HEK293T (cell line): ENCODE measurements around the gene RRBP1.

Experiments
- FOXM1 ChIP-seq: fragments of 450-650 bp; IDR thresholded peaks from 2 replicates; pipeline ENCODE4 v1.6.1; 2017; ENCODE audit warnings: mild to moderate bottlenecking, borderline replicate concordance
- L3MBTL2 ChIP-seq: fragments of 450-650 bp; conservative IDR thresholded peaks from 2 replicates; pipeline ENCODE4 v1.6.1; 2016; ENCODE audit warnings: mild to moderate bottlenecking
- SUZ12 ChIP-seq: fragments of 450-650 bp; IDR thresholded peaks from 2 replicates; pipeline ENCODE4 v1.6.1; 2016; ENCODE audit warnings: mild to moderate bottlenecking
- TARDBP ChIP-seq: fragments of 450-650 bp; IDR thresholded peaks from 2 replicates; pipeline ENCODE4 v1.6.1; 2016

DNA sequence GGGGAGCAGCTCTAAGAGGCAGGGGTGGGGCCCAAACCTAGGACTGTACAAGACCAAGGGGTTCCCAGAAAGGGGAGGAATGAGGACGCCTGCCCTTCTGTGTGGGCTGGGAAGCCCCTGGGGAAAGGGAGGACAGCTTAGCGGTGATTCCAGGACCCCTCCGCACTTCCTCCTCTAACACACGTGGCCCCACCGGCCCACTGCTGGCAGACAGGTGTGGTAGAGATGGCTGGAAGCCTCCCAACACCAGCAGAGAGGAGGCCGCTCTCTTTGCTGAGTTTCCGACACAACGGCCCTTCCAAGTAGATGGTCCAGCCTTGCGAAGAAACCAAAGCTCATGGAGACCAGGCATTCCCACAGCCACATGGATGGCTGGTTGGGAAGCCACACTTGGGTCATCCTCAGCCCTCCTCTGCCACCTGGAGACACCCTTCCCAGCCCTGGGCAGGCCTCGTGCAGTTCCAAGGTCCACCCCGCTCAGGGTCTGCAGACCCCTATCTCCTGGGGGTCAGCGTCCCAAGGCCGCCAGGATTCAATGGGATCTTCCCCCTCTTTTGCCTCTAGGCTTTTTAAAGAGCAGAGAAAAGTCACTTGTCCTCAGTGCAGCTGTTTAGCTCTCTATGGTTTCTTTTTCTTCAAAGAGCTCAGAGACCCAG, 43.9 kb downstream of the RRBP1 start:
- no peak for TF ChIP-seq SUZ12
- no peak for TF ChIP-seq TARDBP
- TF ChIP-seq FOXM1: no peak
- TF ChIP-seq L3MBTL2: no peak
